Subcutaneous abdominal adipose tissue (tissue), 5 donors: ENCODE measurements around the gene CDC14B.
"Not testable (repeated sequence)": the region's sequence is repeated elsewhere in the genome, so short reads cannot be mapped to it uniquely, and the experiment has no call there.

Source experiments
- H3K27ac ChIP-seq: one replicate; pipeline ENCODE4 v1.7.0; 2013; ENCODE audit warnings: low read depth, mild to moderate bottlenecking, inconsistent platforms, low read length, moderate library complexity
- H3K27me3 ChIP-seq, 5 donors: one replicate each; pipeline ENCODE4 v1.7.0; 2013; ENCODE audit warnings: low read length in 5 of 5, inconsistent platforms in 1 of 5; ENCODE audit not compliant: control insufficient read depth in 5 of 5, insufficient read depth in 4 of 5
- H3K36me3 ChIP-seq, 5 donors: one replicate each; pipeline ENCODE4 v1.7.0; 2013; ENCODE audit warnings: low read length in 5 of 5; ENCODE audit not compliant: control insufficient read depth in 5 of 5, insufficient read depth in 5 of 5
- H3K4me1 ChIP-seq, 5 donors: one replicate each; pipeline ENCODE4 v1.7.0; 2013; ENCODE audit warnings: low read length in 5 of 5, mild to moderate bottlenecking in 3 of 5, moderate library complexity in 1 of 5; ENCODE audit not compliant: control insufficient read depth in 5 of 5, insufficient read depth in 5 of 5
- H3K4me3 ChIP-seq, 5 donors: one replicate each; pipeline ENCODE4 v1.7.0; 2013; ENCODE audit warnings: low read length in 5 of 5, low read depth in 1 of 5
- H3K9ac ChIP-seq, 5 donors: one replicate each; pipeline ENCODE4 v1.7.0; 2013; ENCODE audit warnings: low read length in 5 of 5, mild to moderate bottlenecking in 4 of 5, moderate library complexity in 3 of 5
- H3K9me3 ChIP-seq, 5 donors: one replicate each; pipeline ENCODE4 v1.7.0; 2013; ENCODE audit warnings: low read length in 5 of 5; ENCODE audit not compliant: control insufficient read depth in 5 of 5
- donor health status: healthy.
- donor health status: healthy.
- donor health status: healthy.
- donor health status: healthy.
- donor health status: healthy.

The CDC14B gene

DNA sequence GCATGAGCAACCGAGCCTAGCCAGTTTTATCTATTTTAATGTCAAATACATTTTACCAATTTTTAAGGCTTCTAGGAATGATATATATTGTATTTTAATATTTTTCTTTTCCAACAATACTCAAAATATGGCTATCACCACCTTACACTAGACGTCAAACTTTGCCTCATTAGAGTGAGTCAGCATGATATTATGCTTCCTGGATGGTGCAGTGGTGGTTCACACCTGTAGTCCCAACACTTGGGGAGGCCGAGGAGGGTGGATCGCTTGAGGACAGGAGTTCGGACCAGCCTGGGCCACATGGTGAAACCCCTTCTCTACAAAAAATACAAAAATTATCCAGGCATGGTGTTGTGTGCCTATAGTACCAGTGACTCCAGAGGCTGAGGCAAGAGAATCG lies 7.3 kb upstream of the CDC14B start:
- Histone ChIP-seq H3K4me3 (no peak overlapping the region), H3K9ac (no peak overlapping the region), H3K9me3 (no peaks in the 10 kb centered on the region), H3K36me3 (no peaks in the 10 kb centered on the region), H3K4me1 (peaks cover 0 to 6% (median 0%) of the 10 kb centered on the region in 5 donors), H3K27ac (no peak overlapping the region), H3K27me3 (no peaks in the 10 kb centered on the region)

DNA sequence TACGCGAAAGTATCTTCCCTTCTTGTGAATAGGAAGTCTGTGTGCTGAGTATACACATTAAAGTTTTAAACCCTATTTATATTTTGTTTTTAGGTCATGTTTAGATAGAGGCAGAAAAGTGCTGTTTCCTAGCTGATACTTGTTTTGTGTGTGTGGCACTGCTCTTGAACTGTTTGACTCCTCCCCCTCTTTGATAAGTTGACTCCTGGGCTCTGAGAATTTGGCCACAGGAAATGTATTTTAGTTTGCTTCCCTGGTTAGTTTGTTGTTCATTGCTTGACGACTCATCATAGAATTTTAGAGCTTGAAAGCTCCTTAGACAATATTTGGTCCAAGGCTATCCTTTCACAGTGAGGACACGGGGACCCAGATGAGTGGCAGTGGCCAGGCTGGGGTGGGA lies 2.0 kb upstream of the CDC14B start:
- Histone ChIP-seq H3K4me3 (no peak overlapping the region), H3K36me3 (no peaks in the 10 kb centered on the region), H3K27me3 (no peaks in the 10 kb centered on the region), H3K4me1 (peaks cover 1 to 20% (median 14%) of the 10 kb centered on the region in 5 donors), H3K27ac (no peak overlapping the region), H3K9me3 (no peaks in the 10 kb centered on the region), H3K9ac (no peak overlapping the region)

DNA sequence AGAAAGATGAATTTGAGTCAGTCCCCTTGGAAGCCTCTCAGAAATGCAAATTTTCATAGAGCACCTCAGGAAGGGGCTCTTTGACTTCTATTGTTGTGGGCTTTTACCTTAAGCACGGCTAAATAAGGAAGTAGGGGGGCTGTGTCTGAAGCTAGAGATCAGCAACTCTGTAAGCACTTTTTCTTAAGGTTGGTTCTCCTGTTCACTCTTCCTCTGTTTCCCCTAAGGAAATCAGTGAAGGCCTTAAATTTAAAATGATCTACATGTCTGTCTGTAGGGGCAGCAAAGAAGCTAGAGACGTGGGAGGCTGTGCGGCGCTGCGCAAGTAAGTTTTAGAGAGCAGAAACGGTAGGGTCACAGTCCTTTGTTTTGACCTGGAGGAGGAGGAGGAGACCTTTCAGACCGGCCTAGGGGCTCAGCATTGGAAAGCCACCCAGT lies 1.2 kb upstream of the CDC14B start:
- H3K4me3 ChIP-seq, result no peak overlapping the region
- H3K9me3 ChIP-seq, result no peaks in the 10 kb centered on the region
- no peak overlapping the region for H3K27ac ChIP-seq
- H3K27me3 ChIP-seq, result no peaks in the 10 kb centered on the region
- H3K36me3 ChIP-seq, result no peaks in the 10 kb centered on the region
- no peak overlapping the region for H3K9ac ChIP-seq
- peaks cover 1 to 20% (median 14%) of the 10 kb centered on the region in 5 donors for H3K4me1 ChIP-seq

DNA sequence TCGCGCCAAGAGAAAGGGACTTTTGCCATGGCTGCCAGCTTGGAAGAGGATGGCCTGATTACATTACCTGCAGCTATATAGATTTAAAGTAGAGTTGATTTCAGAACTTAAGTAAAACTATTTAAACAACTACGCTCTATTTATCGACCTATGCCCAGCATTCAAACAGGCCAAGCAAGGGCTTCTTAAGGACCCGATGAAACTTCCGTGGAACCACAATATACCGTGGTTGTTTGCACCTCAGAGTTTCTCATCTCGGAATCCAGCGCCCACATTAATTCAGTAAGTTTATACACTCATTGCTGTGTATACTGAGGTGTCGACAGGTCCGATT lies 505 bp upstream of the CDC14B start:
- H3K27me3 ChIP-seq, result no peaks in the 10 kb centered on the region
- no peak overlapping the region for H3K9ac ChIP-seq
- H3K27ac ChIP-seq, result no peak overlapping the region
- peaks cover 1 to 20% (median 15%) of the 10 kb centered on the region in 5 donors for H3K4me1 ChIP-seq
- no peaks in the 10 kb centered on the region for H3K9me3 ChIP-seq
- no peaks in the 10 kb centered on the region for H3K36me3 ChIP-seq
- H3K4me3 ChIP-seq, result peak overlapping the region in 3 of 5 donors; percentile 61 to 75 (median 75)

DNA sequence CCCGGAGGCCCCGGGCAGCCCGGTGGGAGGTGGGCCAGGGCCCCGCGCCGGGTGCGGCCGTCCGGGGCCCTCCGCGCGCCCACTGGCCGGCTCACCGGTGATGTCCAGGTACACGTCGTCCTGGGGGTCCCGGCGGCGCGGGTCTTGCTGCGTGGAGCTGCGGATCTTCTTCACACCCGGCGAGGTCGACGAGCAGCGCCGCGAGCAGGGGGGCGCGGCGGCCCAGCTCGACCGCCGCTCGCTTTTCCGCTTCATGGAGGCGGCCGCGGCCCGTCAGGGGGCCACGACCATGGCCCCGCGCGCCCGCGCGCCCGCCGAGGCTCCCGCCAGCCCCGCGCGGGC lies 548 bp downstream of the CDC14B start:
- Histone ChIP-seq H3K27me3 (no peaks in the 10 kb centered on the region), H3K36me3 (no peaks in the 10 kb centered on the region), H3K4me1 (peaks cover 1 to 23% (median 20%) of the 10 kb centered on the region in 5 donors), H3K9me3 (no peaks in the 10 kb centered on the region), H3K4me3 (peak overlapping the region in 4 of 5 donors; percentile 58 to 69 (median 62)), H3K9ac (peak overlapping the region in 2 of 5 donors; percentile 66 to 80), H3K27ac (peak overlapping the region; percentile 84)

DNA sequence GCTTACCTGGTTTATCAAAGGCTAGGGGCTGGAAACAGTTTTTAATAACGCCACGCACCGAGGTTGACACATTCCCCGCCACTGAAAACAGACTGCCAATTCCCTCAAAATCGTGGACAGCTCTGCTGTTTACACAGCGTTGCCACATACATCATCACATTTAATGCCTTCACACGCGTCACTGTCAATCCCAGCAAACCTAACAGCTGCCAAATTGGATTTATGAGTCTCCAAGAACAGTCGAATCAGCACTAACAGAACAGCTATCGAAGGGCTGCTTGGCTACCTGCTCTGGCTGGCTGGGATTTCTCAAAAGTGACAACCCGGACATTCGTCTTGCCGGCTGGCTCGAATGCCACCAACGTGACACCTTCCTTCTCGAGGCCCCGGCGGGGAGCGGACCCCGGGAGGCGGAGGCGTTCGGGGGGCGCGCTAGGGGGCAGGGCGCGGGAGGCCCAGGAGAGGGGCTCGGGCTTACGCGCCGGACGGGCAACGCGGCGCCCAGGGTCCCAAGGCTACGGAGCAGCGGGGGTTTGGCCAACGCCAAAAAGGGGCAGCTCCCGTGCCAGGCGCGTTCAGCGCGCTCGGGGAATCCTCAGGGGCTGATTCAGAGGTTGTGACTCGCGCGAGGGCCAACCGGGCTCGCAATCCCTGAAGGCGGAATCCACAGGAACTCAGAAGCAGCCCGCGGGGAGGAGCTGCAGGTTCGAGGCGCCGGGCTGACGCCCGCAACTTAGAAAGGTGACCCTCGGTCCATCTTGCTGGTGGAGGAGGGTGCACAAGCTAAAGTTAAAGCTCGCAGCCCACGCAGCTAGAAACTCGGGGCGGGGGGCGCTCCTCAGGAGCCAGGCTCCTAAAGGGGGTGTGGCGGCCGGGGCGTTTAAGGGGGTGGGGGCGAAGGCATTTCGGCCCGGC lies 1.2 kb downstream of the CDC14B start:
- Histone ChIP-seq H3K27ac (peak overlapping the region; percentile 84), H3K27me3 (no peaks in the 10 kb centered on the region), H3K4me1 (peaks cover 1 to 23% (median 20%) of the 10 kb centered on the region in 5 donors), H3K9ac (peak overlapping the region in 4 of 5 donors; percentile 55 to 80 (median 62)), H3K9me3 (no peaks in the 10 kb centered on the region), H3K36me3 (no peaks in the 10 kb centered on the region), H3K4me3 (peak overlapping the region; percentile 51 to 69 (median 62))

DNA sequence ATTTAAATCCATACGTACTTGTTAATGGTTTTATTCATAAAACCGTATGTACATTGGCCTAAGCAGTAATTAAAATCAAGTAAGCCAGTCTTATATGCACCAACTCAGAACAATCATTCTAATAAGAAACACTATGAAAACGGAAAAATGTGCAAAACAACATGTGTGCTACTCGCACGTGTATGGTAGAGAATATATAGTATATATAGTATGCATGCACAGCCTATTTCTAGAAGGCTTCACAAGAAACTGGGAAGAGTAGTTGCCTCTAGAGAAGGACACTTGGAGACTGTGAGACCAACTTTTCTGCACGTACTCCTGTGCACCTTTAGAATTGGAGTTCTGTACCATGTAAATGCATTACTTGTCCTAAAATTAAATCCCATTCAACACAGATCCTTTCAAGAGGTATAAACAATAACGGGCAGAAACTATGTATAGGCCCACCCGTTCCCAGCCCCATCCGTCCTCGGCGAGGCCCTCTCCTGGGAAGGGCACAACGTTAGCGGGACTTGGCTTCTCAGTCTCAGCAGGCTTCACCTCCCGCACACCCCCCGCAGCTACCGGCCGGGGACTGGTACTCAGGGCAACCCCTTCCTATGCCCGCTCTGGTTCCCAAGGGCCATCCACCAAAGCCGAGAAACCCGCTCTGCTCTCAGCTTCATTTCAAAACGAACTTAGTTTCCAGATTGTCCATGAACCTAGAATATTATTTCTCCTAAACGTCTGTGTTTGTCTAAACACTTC lies 2.0 kb downstream of the CDC14B start:
- H3K27me3 ChIP-seq, result no peaks in the 10 kb centered on the region
- H3K4me1 ChIP-seq, result peaks cover 1 to 26% (median 20%) of the 10 kb centered on the region in 5 donors
- peak overlapping the region in 2 of 5 donors; percentile 62 to 80 for H3K9ac ChIP-seq
- peak overlapping the region in 3 of 5 donors; percentile 51 to 69 (median 63) for H3K4me3 ChIP-seq
- H3K27ac ChIP-seq, result peak overlapping the region; percentile 84
- H3K9me3 ChIP-seq, result no peaks in the 10 kb centered on the region
- H3K36me3 ChIP-seq, result no peaks in the 10 kb centered on the region

DNA sequence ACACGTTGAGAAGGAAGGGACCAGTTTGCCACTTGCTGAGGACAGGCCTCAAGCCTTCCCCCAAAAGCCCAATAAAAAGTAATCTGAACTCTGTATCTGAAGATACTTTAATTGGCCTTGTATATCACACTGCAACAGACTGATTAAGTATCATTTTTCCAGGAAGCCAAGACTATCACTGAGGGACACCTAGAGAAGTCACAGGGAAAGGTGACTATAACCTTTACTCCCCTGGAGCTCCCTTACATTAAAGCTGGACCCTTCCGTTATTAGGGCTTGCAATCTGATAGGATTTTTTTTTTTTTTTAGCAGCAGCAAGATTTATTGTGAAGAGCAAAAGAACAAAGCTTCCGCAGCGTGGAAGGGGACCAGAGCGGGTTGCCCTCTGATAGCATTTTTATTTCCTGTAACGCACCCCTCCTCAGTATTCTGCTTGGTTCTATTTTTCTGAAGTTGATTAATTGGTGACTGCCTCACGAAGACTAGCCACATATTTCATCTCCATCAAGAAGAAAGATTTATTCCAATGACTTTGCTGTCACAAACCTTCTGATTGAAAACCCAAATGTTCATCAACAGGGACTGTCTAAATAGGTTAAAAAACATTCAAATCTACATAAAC lies 2.7 kb downstream of the CDC14B start:
- Histone ChIP-seq H3K9me3 (no peaks in the 10 kb centered on the region), H3K4me1 (peaks cover 3 to 33% (median 24%) of the 10 kb centered on the region in 5 donors), H3K27me3 (no peaks in the 10 kb centered on the region), H3K9ac (no peak overlapping the region), H3K27ac (no peak overlapping the region), H3K4me3 (no peak overlapping the region), H3K36me3 (no peaks in the 10 kb centered on the region)

DNA sequence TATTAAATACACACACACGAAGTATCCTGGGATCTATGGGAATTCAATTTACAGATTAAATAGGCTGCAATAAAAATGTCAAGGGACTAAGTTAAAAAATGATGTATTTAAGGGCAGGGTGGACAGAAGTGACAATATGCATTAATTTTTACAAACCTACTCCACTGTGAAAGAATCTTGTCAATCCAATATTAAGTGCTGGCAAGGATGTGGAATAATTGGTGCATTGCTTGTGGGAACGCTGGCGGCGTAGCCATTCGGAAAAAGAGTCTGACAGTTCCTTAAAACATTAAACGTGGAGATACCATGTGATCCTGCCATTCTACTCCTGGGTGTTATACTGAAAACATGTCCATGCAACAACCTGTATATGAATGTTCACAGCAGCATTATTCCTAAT lies 4.2 kb downstream of the CDC14B start:
- H3K27ac ChIP-seq, result no peak overlapping the region
- H3K36me3 ChIP-seq, result no peaks in the 10 kb centered on the region
- H3K27me3 ChIP-seq, result no peaks in the 10 kb centered on the region
- peaks cover 3 to 36% (median 24%) of the 10 kb centered on the region in 5 donors for H3K4me1 ChIP-seq
- H3K9ac ChIP-seq, result no peak overlapping the region
- no peak overlapping the region for H3K4me3 ChIP-seq
- H3K9me3 ChIP-seq, result no peaks in the 10 kb centered on the region

DNA sequence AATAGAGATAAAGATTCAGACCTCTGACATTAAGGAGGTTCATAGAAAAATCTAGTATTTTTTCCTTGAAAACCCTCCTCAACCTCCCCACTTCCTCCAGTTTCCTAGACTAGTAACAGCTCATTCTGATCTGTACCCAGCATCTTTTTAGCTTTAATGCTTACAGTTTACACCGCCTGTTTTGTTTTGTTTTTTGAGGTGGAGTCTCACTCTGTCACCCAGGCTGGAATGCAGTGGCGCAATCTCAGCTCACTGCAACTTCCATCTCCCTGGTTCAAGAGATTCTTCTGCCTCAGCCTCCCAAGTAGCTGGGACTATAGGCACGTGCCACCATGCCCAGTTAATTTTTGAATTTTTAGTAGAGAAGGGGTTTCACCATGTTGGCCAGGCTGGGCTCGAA lies 5.0 kb downstream of the CDC14B start:
- not testable (repeated sequence) for H3K27ac ChIP-seq, H3K9ac ChIP-seq, H3K9me3 ChIP-seq, H3K36me3 ChIP-seq, H3K27me3 ChIP-seq, H3K4me3 ChIP-seq
- peaks cover 3 to 30% (median 20%) of the 10 kb centered on the region in 5 donors for H3K4me1 ChIP-seq
